ENCODE results near the gene FIGN.

Gene FIGN

GRCh38 chr2:163551616-163552373 lies 184.0 kb downstream of the FIGN start:
- Histone ChIP-seq H3K27ac (ENCODE audit: low read length) (no peak overlapping the region), H3K79me2 (ENCODE audit: low read length) (no peaks in the 10 kb centered on the region), H3K4me2 (ENCODE audit: low read length) (no peak overlapping the region), H3K4me1 (ENCODE audit: low read length) (no peaks in the 10 kb centered on the region), H3K4me3 (ENCODE audit: low read length) (no peak overlapping the region), H2AFZ (ENCODE audit: low read depth, low read length) (no peak overlapping the region), H4K20me1 (ENCODE audit: insufficient read depth, low read length) (no peaks in the 10 kb centered on the region), H3K9ac (ENCODE audit: low read length) (no peak overlapping the region), H3K9me3 (ENCODE audit: insufficient read depth, low read length) (no peaks in the 10 kb centered on the region), H3K36me3 (replicated peaks; ENCODE audit: low read depth, low read length) (no peaks in the 10 kb centered on the region), H3K27me3 (ENCODE audit: low read depth, low read length) (no peaks in the 10 kb centered on the region)
- TF ChIP-seq EZH2phosphoT487 (IDR thresholded peaks at IDR 0.05; ENCODE audit: low read depth) (no peak), CTCF (IDR thresholded peaks at IDR 0.05; ENCODE audit: low read depth, low read length) (no peak)

GRCh38 chr2:163548970-163549369 lies 186.8 kb downstream of the FIGN start:
- no peak overlapping the region for H3K27ac ChIP-seq (ENCODE audit: low read length)
- no peaks in the 10 kb centered on the region for H3K4me1 ChIP-seq (ENCODE audit: low read length)
- no peak overlapping the region for H3K9ac ChIP-seq (ENCODE audit: low read length)
- H3K79me2 ChIP-seq (ENCODE audit: low read length), result no peaks in the 10 kb centered on the region
- no peaks in the 10 kb centered on the region for H4K20me1 ChIP-seq (ENCODE audit: insufficient read depth, low read length)
- no peaks in the 10 kb centered on the region for H3K9me3 ChIP-seq (ENCODE audit: insufficient read depth, low read length)
- H3K4me2 ChIP-seq (ENCODE audit: low read length), result no peak overlapping the region
- no peaks in the 10 kb centered on the region for H3K27me3 ChIP-seq (ENCODE audit: low read depth, low read length)
- TF ChIP-seq CTCF (IDR thresholded peaks at IDR 0.05; ENCODE audit: low read depth, low read length), result no peak
- no peak for TF ChIP-seq EZH2phosphoT487 (IDR thresholded peaks at IDR 0.05; ENCODE audit: low read depth)
- no peaks in the 10 kb centered on the region for H3K36me3 ChIP-seq (replicated peaks; ENCODE audit: low read depth, low read length)
- H2AFZ ChIP-seq (ENCODE audit: low read depth, low read length), result no peak overlapping the region
- H3K4me3 ChIP-seq (ENCODE audit: low read length), result no peak overlapping the region
